Ishikawa (cell line): ENCODE data around the gene GRM2.

Experiments used
- CEBPB ChIP-seq: IDR thresholded peaks from 2 replicates; pipeline ENCODE4 v1.6.1; 2012
- CREB1 ChIP-seq: IDR thresholded peaks from 2 replicates; pipeline ENCODE4 v1.6.1; 2012; ENCODE audit warnings: low read depth
- EGR1 ChIP-seq: IDR thresholded peaks from 2 replicates; pipeline ENCODE4 v1.6.1; 2012
- EP300 ChIP-seq: IDR thresholded peaks from 2 replicates; pipeline ENCODE4 v1.6.1; 2012; ENCODE audit warnings: borderline replicate concordance
- FOXM1 ChIP-seq: IDR thresholded peaks from 2 replicates; pipeline ENCODE4 v1.6.1; 2012; ENCODE audit warnings: low read depth, borderline replicate concordance
- NFIC ChIP-seq: IDR thresholded peaks from 2 replicates; pipeline ENCODE4 v1.6.1; 2012
- RAD21 ChIP-seq: IDR thresholded peaks from 2 replicates; pipeline ENCODE4 v1.6.1; 2012; ENCODE audit warnings: low read depth
- TAF1 ChIP-seq: IDR thresholded peaks from 2 replicates; pipeline ENCODE4 v1.6.1; 2012; ENCODE audit warnings: low read depth, mild to moderate bottlenecking
- TCF12 ChIP-seq: IDR thresholded peaks from 2 replicates; pipeline ENCODE4 v1.6.1; 2012; ENCODE audit warnings: low read depth
- TEAD4 ChIP-seq: IDR thresholded peaks from 2 replicates; pipeline ENCODE4 v1.6.1; 2012
- USF1 ChIP-seq: IDR thresholded peaks from 2 replicates; pipeline ENCODE4 v1.6.1; 2012
- YY1 ChIP-seq: IDR thresholded peaks from 2 replicates; pipeline ENCODE4 v1.6.1; 2012; ENCODE audit warnings: low read depth
- ZBTB7A ChIP-seq: IDR thresholded peaks from 2 replicates; pipeline ENCODE4 v1.6.1; 2012; ENCODE audit warnings: low read depth
- TF ChIP-seq, protein P1 (sequence below): IDR thresholded peaks from 2 replicates; pipeline ENCODE4 v1.6.1; 2012; ENCODE audit warnings: low read depth, mild to moderate bottlenecking
- TF ChIP-seq, protein P2 (sequence below): IDR thresholded peaks from 2 replicates; pipeline ENCODE4 v1.6.1; 2012

GRM2 gene

DNA sequence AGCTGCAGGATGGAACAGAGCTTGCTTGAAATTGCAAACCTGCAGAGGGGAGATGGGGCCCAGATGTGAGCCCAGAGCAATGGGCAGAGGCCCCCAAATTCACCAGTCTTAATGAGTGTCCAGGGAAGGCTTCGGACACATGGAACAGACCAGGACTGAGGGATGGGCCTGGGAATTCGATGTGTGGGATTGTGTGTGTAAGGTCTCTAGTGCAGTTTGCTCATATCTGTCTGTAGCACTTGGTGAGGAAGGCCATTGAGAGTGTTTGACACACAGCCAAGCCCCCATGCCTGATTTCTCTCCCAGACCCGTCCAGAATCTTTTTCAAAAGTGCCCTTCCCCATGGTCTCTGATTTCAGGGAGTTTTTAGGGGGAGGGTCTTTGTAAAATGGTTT is 18.7 kb upstream of the GRM2 start:
- no peak for TF ChIP-seq TCF12
- no peak for TF ChIP-seq TAF1
- no peak for TF ChIP-seq USF1
- no peak for TF ChIP-seq FOXM1
- TF ChIP-seq ZBTB7A: no peak
- TF ChIP-seq TEAD4: no peak
- TF ChIP-seq, protein P1, sequence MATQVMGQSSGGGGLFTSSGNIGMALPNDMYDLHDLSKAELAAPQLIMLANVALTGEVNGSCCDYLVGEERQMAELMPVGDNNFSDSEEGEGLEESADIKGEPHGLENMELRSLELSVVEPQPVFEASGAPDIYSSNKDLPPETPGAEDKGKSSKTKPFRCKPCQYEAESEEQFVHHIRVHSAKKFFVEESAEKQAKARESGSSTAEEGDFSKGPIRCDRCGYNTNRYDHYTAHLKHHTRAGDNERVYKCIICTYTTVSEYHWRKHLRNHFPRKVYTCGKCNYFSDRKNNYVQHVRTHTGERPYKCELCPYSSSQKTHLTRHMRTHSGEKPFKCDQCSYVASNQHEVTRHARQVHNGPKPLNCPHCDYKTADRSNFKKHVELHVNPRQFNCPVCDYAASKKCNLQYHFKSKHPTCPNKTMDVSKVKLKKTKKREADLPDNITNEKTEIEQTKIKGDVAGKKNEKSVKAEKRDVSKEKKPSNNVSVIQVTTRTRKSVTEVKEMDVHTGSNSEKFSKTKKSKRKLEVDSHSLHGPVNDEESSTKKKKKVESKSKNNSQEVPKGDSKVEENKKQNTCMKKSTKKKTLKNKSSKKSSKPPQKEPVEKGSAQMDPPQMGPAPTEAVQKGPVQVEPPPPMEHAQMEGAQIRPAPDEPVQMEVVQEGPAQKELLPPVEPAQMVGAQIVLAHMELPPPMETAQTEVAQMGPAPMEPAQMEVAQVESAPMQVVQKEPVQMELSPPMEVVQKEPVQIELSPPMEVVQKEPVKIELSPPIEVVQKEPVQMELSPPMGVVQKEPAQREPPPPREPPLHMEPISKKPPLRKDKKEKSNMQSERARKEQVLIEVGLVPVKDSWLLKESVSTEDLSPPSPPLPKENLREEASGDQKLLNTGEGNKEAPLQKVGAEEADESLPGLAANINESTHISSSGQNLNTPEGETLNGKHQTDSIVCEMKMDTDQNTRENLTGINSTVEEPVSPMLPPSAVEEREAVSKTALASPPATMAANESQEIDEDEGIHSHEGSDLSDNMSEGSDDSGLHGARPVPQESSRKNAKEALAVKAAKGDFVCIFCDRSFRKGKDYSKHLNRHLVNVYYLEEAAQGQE: no peak
- no peak for TF ChIP-seq NFIC
- TF ChIP-seq RAD21: no peak
- no peak for TF ChIP-seq CEBPB
- TF ChIP-seq, protein P2, sequence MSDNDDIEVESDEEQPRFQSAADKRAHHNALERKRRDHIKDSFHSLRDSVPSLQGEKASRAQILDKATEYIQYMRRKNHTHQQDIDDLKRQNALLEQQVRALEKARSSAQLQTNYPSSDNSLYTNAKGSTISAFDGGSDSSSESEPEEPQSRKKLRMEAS: no peak
- TF ChIP-seq YY1: no peak
- TF ChIP-seq EGR1: no peak
- TF ChIP-seq EP300: no peak
- no peak for TF ChIP-seq CREB1

DNA sequence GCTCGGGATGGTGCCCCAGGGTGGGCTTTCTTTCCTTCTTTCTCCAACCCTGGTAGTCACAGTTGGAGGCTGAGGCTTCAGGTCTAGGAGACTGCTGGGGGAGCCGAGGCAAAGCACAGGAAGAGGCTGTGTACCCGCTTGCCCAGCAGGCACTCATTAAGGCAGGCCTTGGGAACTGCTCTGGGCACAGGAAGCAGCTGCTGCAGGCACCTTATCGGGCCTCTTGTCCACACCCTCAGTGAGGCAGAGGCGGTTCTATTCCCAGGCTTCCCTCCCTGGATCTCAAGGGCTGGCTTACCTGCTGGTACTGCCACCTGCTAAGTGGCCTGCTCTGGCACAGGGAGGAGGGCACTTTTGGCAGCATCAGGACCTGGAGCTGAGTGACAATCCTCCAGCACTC is 15.8 kb upstream of the GRM2 start:
- TF ChIP-seq USF1 (no peak), CEBPB (no peak)
- TF ChIP-seq, protein P1: no peak

- TF ChIP-seq CREB1: no peak
- TF ChIP-seq CEBPB: no peak
- no peak for TF ChIP-seq YY1
- TF ChIP-seq FOXM1: no peak
- TF ChIP-seq, protein P2: no peak
- TF ChIP-seq, protein P1: no peak
Measured at GRCh38 chr3:51691949-51692348, 14.9 kb upstream of the GRM2 start.

DNA sequence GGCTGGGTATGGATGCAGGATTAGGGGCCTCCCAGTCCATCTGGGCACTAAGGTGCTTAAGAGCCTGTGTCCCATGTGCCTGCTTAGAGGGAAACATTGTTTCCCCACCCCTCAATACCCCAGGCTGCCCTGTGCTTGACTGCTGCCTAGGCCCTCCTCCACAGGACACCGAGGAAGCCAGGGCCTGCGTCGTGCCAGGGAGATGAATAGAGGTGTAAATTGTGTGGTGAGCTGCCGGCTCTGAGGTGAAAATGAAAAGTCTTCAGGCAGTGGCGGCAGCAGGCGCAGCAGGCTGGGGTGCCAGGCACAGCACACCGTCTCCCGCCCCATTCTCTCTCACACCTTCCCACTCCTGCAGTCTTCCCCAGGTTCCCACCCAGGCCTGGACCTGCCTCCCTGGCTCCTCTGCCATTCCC is 13.9 kb upstream of the GRM2 start:
- TF ChIP-seq TEAD4: no peak
- TF ChIP-seq, protein P1: no peak
- TF ChIP-seq EP300: no peak
- no peak for TF ChIP-seq NFIC
- no peak for TF ChIP-seq USF1
- TF ChIP-seq, protein P2: no peak
- no peak for TF ChIP-seq ZBTB7A
